Skeletal muscle tissue (tissue), 4 donors: ENCODE results near the gene SLC9A7. TPM values are rescaled to one million over a fixed set of nuclear protein-coding genes. Genes with fewer than 3 reads are reported as not detected.

Source experiments
- H3K27ac ChIP-seq: one replicate; pipeline ENCODE4 v1.7.0; 2013; ENCODE audit warnings: mild to moderate bottlenecking, low read depth, low read length, inconsistent platforms
- H3K27me3 ChIP-seq, 3 donors: one replicate each; pipeline ENCODE4 v1.7.0; 2013; ENCODE audit warnings: low read length in 3 of 3; ENCODE audit not compliant: control insufficient read depth in 3 of 3, insufficient read depth in 3 of 3
- H3K36me3 ChIP-seq, 3 donors: one replicate each; pipeline ENCODE4 v1.7.0; 2013; ENCODE audit warnings: low read length in 3 of 3; ENCODE audit not compliant: control insufficient read depth in 3 of 3, insufficient read depth in 3 of 3
- H3K4me1 ChIP-seq, 3 donors: one replicate each; pipeline ENCODE4 v1.7.0; 2013; ENCODE audit warnings: low read length in 3 of 3, mild to moderate bottlenecking in 3 of 3; ENCODE audit not compliant: control insufficient read depth in 3 of 3, insufficient read depth in 3 of 3
- H3K4me3 ChIP-seq, 3 donors: one replicate each; pipeline ENCODE4 v1.7.0; 2013; ENCODE audit warnings: low read length in 3 of 3
- H3K9ac ChIP-seq, 3 donors: one replicate each; pipeline ENCODE4 v1.7.0; 2013; ENCODE audit warnings: low read length in 3 of 3, mild to moderate bottlenecking in 3 of 3, moderate library complexity in 2 of 3, low read depth in 1 of 3
- H3K9me3 ChIP-seq, 3 donors: one replicate each; pipeline ENCODE4 v1.7.0; 2013; ENCODE audit warnings: low read length in 3 of 3; ENCODE audit not compliant: control insufficient read depth in 3 of 3
- total RNA-seq: library from RNA; depleted of rRNA; stranded (reverse); fragments of >200 nt; gene quantifications from one replicate; pipeline ENCODE4 v1.2.3, GENCODE V29; 2014
- donor health status: Osteomylitis.

Gene SLC9A7
- total RNA-seq, 1 donor from 2014 or later: 13.0 TPM

GRCh38 chrX:46686003-46686645, 72.8 kb downstream of the SLC9A7 start:
- no peak overlapping the region for H3K9ac ChIP-seq
- H3K4me3 ChIP-seq: no peak overlapping the region
- no peaks in the 10 kb centered on the region for H3K27me3 ChIP-seq
- H3K27ac ChIP-seq: no peak overlapping the region
- H3K36me3 ChIP-seq: no peaks in the 10 kb centered on the region
- H3K9me3 ChIP-seq: no peaks in the 10 kb centered on the region
- H3K4me1 ChIP-seq: no peaks in the 10 kb centered on the region

DNA sequence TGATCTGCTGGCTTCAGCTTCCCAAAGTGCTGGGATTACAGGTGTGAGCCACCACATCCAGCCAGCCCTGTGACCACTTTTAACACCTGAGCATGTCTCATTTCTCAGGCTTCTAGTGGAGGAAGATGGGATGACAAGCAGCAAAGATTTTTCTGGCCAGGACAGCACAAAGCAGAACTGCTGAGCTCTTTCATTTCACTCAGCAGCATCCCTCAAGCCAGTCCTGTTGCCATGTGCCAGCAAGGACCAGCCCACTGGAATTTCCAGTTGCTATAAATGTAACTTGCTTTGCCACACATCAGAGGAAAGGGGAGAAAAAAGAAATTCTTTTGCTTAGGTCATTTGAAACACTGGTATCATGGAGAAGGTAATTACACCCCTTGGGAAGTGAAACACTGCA, 75.9 kb downstream of the SLC9A7 start:
- Histone ChIP-seq H3K4me3 (no peak overlapping the region), H3K27me3 (no peaks in the 10 kb centered on the region), H3K4me1 (no peaks in the 10 kb centered on the region), H3K27ac (no peak overlapping the region), H3K36me3 (no peaks in the 10 kb centered on the region), H3K9ac (no peak overlapping the region), H3K9me3 (no peaks in the 10 kb centered on the region)

DNA sequence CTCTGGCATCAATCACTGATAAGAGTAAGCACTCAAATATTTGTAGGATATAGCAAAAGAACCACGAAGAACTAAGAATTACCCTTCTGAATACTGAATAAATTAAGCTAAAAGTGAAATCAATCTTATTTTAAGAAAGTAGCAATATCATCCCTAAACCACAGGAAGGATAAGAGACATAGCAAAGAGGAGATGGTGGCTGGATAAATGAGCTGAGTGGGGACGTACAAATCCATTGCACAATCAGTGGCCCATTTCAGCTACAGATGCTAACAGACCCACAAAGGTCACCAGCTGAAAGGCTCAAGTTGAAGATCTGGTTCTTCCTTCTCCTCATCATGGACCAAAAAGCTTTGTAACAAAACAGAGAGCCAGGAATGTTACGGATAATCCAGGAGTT, 77.1 kb downstream of the SLC9A7 start:
- Histone ChIP-seq H3K4me1 (no peaks in the 10 kb centered on the region), H3K4me3 (no peak overlapping the region), H3K27ac (no peak overlapping the region), H3K9me3 (peaks cover 0 to 2% (median 0%) of the 10 kb centered on the region in 3 donors), H3K9ac (no peak overlapping the region), H3K36me3 (peaks cover 0 to 3% (median 0%) of the 10 kb centered on the region in 3 donors), H3K27me3 (no peaks in the 10 kb centered on the region)

DNA sequence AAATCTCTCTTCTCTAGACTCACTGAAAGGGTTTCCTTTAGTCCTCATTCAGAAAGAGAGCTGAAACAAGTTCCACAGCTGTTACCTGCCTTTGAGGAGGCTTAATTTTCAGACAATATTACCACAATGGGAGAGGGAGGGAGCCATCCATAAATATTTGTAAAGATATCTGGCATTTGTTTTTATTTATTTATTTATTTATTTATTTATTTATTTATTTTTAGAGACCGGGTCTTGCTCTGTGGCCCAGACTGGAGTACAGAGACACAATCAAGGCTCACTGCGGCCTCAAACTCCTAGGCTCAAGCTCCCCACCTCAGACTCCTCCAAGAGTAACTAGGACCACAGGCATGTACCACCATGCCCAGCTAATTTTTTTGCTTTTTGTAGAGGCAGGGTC, 80.7 kb downstream of the SLC9A7 start:
- Histone ChIP-seq H3K4me1 (no peaks in the 10 kb centered on the region), H3K9ac (no peak overlapping the region), H3K36me3 (peaks cover 0 to 3% (median 0%) of the 10 kb centered on the region in 3 donors), H3K27me3 (peaks cover 0 to 4% (median 0%) of the 10 kb centered on the region in 3 donors), H3K4me3 (no peak overlapping the region), H3K27ac (no peak overlapping the region), H3K9me3 (peaks cover 0 to 2% (median 0%) of the 10 kb centered on the region in 3 donors)

GRCh38 chrX:46676399-46677356, 82.2 kb downstream of the SLC9A7 start:
- Histone ChIP-seq H3K9ac (no peak overlapping the region), H3K36me3 (peaks cover 0 to 3% (median 0%) of the 10 kb centered on the region in 3 donors), H3K27me3 (peaks cover 0 to 4% (median 0%) of the 10 kb centered on the region in 3 donors), H3K27ac (no peak overlapping the region), H3K9me3 (peaks cover 0 to 2% (median 0%) of the 10 kb centered on the region in 3 donors), H3K4me3 (no peak overlapping the region), H3K4me1 (no peaks in the 10 kb centered on the region)

DNA sequence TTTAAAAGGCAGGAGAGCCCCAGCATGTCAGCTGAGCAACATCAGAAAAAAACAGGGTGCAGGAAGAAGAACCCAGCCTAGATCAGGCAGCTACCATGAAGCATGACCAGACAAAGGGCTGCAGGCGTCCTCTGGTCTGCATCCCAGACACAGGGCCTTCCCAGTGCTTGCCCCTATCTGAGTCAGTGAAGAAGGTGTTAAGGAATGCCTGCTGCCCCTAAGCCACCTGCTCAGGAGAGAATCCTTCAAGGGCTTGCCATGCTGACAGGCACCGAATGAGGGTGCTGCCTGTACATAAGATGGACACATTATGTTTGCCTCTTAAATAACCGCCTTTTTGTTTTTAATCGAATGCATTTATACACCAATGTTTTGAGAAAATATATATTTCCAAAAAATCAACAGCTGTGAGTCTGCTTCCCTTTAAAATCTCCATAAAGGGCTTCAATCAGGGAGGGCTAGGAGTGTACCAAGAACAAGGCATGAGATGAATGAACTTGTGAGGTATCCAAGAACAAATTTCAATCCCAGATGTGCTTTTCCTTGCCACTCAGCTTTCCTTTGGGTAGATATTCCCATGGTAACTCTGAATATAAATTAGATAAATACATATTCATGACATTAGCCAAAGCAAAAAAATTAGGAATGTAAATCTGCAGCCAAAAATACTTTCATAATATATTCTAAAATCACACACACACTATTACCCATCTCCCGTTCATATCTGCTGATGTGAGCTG, 85.1 kb downstream of the SLC9A7 start:
- Histone ChIP-seq H3K27ac (no peak overlapping the region), H3K4me1 (no peaks in the 10 kb centered on the region), H3K9ac (no peak overlapping the region), H3K27me3 (peaks cover 0 to 4% (median 0%) of the 10 kb centered on the region in 3 donors), H3K36me3 (peaks cover 0 to 3% (median 0%) of the 10 kb centered on the region in 3 donors), H3K9me3 (peaks cover 0 to 2% (median 0%) of the 10 kb centered on the region in 3 donors), H3K4me3 (no peak overlapping the region)

DNA sequence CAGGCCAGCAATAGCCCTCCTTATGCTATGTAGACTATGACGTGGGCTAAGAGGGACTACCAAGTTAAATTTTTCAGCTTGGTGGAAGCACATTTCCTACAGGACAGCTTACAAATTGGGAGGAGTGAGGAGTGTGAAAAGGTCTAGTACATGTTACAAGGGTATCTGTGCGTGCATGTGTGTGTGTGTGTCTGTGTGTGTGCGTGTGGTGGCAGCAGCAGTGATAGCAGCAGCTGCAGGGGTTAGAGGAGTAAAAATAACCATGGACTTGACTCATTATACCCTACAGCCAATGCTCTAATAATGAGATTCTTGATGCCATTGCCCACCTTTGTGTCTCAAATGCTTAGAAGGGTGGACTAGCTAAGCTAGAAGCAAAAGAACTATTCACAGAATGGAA, 88.6 kb downstream of the SLC9A7 start:
- Histone ChIP-seq H3K9me3 (no peaks in the 10 kb centered on the region), H3K4me1 (no peaks in the 10 kb centered on the region), H3K36me3 (no peaks in the 10 kb centered on the region), H3K9ac (no peak overlapping the region), H3K27me3 (peaks cover 0 to 4% (median 0%) of the 10 kb centered on the region in 3 donors), H3K27ac (no peak overlapping the region), H3K4me3 (no peak overlapping the region)

DNA sequence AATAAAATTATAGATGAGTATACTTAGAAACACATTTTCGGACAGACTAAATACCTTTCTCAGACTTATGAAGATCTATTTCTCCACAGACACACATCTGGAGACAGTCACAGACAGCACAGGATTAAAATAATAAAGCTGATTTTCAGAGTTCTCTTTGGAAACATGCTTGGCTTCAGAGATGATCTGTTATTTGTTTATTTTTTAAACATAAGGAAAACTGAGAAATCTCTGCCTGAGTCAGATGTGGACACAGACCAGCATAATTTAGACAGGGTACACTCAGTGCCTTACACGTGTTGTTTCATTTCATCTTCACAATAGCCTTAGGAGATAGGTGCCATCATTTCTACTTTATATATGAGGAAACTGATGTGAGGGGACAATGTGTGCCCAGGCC, 92.1 kb downstream of the SLC9A7 start:
- no peak overlapping the region for H3K9ac ChIP-seq
- H3K27me3 ChIP-seq: no peaks in the 10 kb centered on the region
- no peak overlapping the region for H3K27ac ChIP-seq
- H3K4me1 ChIP-seq: no peaks in the 10 kb centered on the region
- H3K4me3 ChIP-seq: no peak overlapping the region
- H3K36me3 ChIP-seq: no peaks in the 10 kb centered on the region
- no peaks in the 10 kb centered on the region for H3K9me3 ChIP-seq

GRCh38 chrX:46665232-46666152, 93.4 kb downstream of the SLC9A7 start:
- H3K4me1 ChIP-seq: no peaks in the 10 kb centered on the region
- H3K4me3 ChIP-seq: no peak overlapping the region

More at GRCh38 chrX:46665232-46666152, 93.4 kb downstream of the SLC9A7 start:
- Histone ChIP-seq H3K9me3 (no peaks in the 10 kb centered on the region), H3K9ac (no peak overlapping the region), H3K36me3 (no peaks in the 10 kb centered on the region), H3K27me3 (no peaks in the 10 kb centered on the region), H3K27ac (no peak overlapping the region)
